Suprapubic skin (tissue), 4 donors: ENCODE results near the gene PRKAR2B. TPM values are rescaled to one million over a fixed set of nuclear protein-coding genes. Genes with fewer than 3 reads are reported as not detected.

Experiments
- DNase-seq, 2 donors: peaks; one replicate each; pipeline ENCODE4 v3.0.0-alpha.2; 2019; ENCODE audit warnings: low spot score in 2 of 2
- H3K27ac ChIP-seq: fragments of 200-600 bp; sonication (generic); one replicate; pipeline ENCODE4 v1.5.1; 2019
- H3K27me3 ChIP-seq: fragments of 200-600 bp; sonication (generic); one replicate; pipeline ENCODE4 v1.5.1; 2019
- H3K36me3 ChIP-seq: fragments of 200-600 bp; sonication (generic); one replicate; pipeline ENCODE4 v1.5.1; 2019
- H3K4me1 ChIP-seq: fragments of 200-600 bp; sonication (generic); one replicate; pipeline ENCODE4 v1.5.1; 2019
- H3K4me3 ChIP-seq: fragments of 200-600 bp; sonication (generic); one replicate; pipeline ENCODE4 v1.5.1; 2019; ENCODE audit warnings: mild to moderate bottlenecking
- H3K9me3 ChIP-seq: fragments of 200-600 bp; sonication (generic); one replicate; pipeline ENCODE4 v1.5.1; 2019
- CTCF ChIP-seq, 2 donors: fragments of 200-600 bp in 1 of 2; fragments of 450-650 bp in 1 of 2; sonication (generic) in 1 of 2; IDR thresholded peaks; one replicate each; pipeline ENCODE4 v1.5.1; 2016 to 2019; ENCODE audit warnings: antibody characterized with exemption in 2 of 2, mild to moderate bottlenecking in 1 of 2, moderate library complexity in 1 of 2
- EP300 ChIP-seq: sonication (generic); formaldehyde crosslinking; IDR thresholded peaks from one replicate; pipeline ENCODE4 v1.6.1; 2017; ENCODE audit warnings: antibody characterized with exemption
- POLR2A ChIP-seq, 2 donors: fragments of 450-650 bp; IDR thresholded peaks; one replicate each; pipeline ENCODE4 v1.6.1; 2017; ENCODE audit warnings: antibody characterized with exemption in 2 of 2, mild to moderate bottlenecking in 2 of 2, moderate library complexity in 2 of 2
- POLR2AphosphoS5 ChIP-seq, 3 donors: sonication (generic); formaldehyde crosslinking; IDR thresholded peaks; one replicate each; pipeline ENCODE4 v1.6.1; 2017; ENCODE audit warnings: antibody characterized with exemption in 3 of 3
- WGBS: methylation state at CpG from one replicate; pipeline ENCODE4 v1.1.5; 2018; 5-methylcytosine and 5-hydroxymethylcytosine counted together
- total RNA-seq, 4 donors: library from RNA; depleted of rRNA; stranded (reverse); fragments of >200 nt; gene quantifications; one replicate each; pipeline ENCODE4 v1.1.0, GENCODE V29; 2016

Gene PRKAR2B
- total RNA-seq, 4 donors from 2014 or later: 4.2 to 10.8 (median 6.2) TPM

DNA sequence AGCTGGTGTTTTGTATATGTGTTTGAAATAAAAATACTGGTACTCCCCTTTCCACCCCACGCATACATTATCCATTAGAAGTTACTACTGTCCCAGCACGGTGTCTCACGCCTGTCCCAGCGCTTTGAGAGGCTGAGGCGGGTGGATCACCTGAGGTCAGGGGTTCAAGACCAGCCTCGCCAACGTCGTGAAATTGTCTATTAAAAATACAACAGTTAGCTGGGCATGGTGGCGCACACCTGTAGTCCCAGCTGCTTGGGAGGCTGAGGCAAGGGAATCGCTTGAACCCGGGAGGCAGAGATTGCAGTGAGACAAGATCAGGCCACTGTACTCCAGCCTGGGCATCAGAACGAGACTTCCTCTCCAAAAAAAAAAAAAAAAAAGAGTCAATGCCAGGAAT, 127.0 kb downstream of the PRKAR2B start:
- H3K27ac ChIP-seq: no peak overlapping the region
- TF ChIP-seq EP300: no peak
- TF ChIP-seq POLR2A (IDR thresholded peaks at IDR 0.05): no peak
- TF ChIP-seq CTCF (IDR thresholded peaks at IDR 0.05): no peak
- TF ChIP-seq POLR2AphosphoS5 (IDR thresholded peaks at IDR 0.05): no peak
- 89% methylated on average over 12 of the region's 12 CpGs for WGBS
- peaks cover 57% of the 10 kb centered on the region for H3K4me1 ChIP-seq
- peaks cover 6% of the 10 kb centered on the region for H3K36me3 ChIP-seq
- no peak overlapping the region for H3K4me3 ChIP-seq
- no peak for DNase-seq
- no peaks in the 10 kb centered on the region for H3K27me3 ChIP-seq
- no peaks in the 10 kb centered on the region for H3K9me3 ChIP-seq

GRCh38 chr7:107172276-107173032, 127.9 kb downstream of the PRKAR2B start:
- WGBS: 68% methylated on average over 4 of the region's 4 CpGs
- Histone ChIP-seq H3K36me3 (peaks cover 6% of the 10 kb centered on the region), H3K4me1 (peaks cover 62% of the 10 kb centered on the region), H3K9me3 (no peaks in the 10 kb centered on the region), H3K27ac (no peak overlapping the region), H3K27me3 (no peaks in the 10 kb centered on the region), H3K4me3 (no peak overlapping the region)
- DNase-seq: no peak
- TF ChIP-seq POLR2A (IDR thresholded peaks at IDR 0.05): no peak
- no peak for TF ChIP-seq POLR2AphosphoS5 (IDR thresholded peaks at IDR 0.05)
- no peak for TF ChIP-seq EP300
- no peak for TF ChIP-seq CTCF (IDR thresholded peaks at IDR 0.05)

DNA sequence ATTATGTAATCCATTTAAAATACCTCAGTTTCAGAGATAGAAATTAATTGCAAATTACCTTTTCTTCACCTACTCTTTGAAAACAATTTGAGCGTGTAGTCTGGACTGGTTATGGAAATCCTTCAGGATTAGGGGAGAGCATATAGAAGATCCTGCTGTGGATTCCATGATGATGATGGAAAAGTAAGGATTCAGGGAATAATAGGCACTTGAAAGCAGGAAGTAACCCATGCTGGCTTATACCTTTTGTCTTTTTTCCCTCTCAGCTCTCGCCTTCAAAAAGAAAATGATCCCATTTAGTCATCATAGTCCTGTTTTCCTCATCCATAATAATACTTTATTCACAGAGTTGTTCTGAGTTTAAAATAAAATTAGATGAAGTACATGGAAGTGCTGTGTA, 128.7 kb downstream of the PRKAR2B start:
- peaks cover 67% of the 10 kb centered on the region for H3K4me1 ChIP-seq
- DNase-seq: no peak
- no peak for TF ChIP-seq POLR2A (IDR thresholded peaks at IDR 0.05)
- TF ChIP-seq EP300: no peak
- TF ChIP-seq CTCF (IDR thresholded peaks at IDR 0.05): no peak
- TF ChIP-seq POLR2AphosphoS5 (IDR thresholded peaks at IDR 0.05): no peak
- H3K9me3 ChIP-seq: no peaks in the 10 kb centered on the region
- no peak overlapping the region for H3K27ac ChIP-seq
- H3K36me3 ChIP-seq: peaks cover 6% of the 10 kb centered on the region
- H3K4me3 ChIP-seq: no peak overlapping the region
- no peaks in the 10 kb centered on the region for H3K27me3 ChIP-seq
- 73% methylated on average over 2 of the region's 2 CpGs for WGBS

GRCh38 chr7:107173691-107174406, 129.3 kb downstream of the PRKAR2B start:
- TF ChIP-seq POLR2AphosphoS5 (IDR thresholded peaks at IDR 0.05): no peak
- TF ChIP-seq EP300: no peak
- no peak for TF ChIP-seq CTCF (IDR thresholded peaks at IDR 0.05)
- no peak for TF ChIP-seq POLR2A (IDR thresholded peaks at IDR 0.05)
- no peak for DNase-seq
- H3K27ac ChIP-seq: no peak overlapping the region
- H3K27me3 ChIP-seq: no peaks in the 10 kb centered on the region
- H3K4me1 ChIP-seq: peaks cover 69% of the 10 kb centered on the region
- no peaks in the 10 kb centered on the region for H3K9me3 ChIP-seq
- peaks cover 6% of the 10 kb centered on the region for H3K36me3 ChIP-seq
- 66% methylated on average over 4 of the region's 4 CpGs for WGBS
- H3K4me3 ChIP-seq: no peak overlapping the region
